Measurements from ENCODE around the gene DMTF1.
"Not testable (repeated sequence)": the region's sequence is repeated elsewhere in the genome, so short reads cannot be mapped to it uniquely, and the experiment has no call there.

The DMTF1 gene

DNA sequence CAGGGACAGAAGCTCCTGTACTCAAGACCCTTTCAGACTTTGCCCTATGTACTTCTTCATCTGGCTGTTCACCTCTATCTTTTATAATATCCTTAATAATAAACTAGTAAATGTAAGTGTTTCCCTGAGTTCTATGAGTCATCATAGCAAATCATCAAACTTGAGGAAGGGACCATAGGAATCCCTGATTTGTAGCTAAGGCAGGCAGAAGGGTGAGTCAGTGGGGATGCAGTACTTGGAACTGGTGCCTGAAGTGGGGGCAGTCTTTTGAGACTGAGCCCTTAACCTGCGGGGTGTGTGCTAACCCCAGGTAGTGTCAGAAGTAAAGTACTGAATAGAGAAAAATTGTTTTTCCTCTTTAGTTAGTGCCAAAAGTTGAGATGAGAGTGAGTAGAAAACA lies 73.4 kb downstream of the DMTF1 start:
- no peak for DNase-seq (ENCODE audit: low read depth in 2 of 2)

DNA sequence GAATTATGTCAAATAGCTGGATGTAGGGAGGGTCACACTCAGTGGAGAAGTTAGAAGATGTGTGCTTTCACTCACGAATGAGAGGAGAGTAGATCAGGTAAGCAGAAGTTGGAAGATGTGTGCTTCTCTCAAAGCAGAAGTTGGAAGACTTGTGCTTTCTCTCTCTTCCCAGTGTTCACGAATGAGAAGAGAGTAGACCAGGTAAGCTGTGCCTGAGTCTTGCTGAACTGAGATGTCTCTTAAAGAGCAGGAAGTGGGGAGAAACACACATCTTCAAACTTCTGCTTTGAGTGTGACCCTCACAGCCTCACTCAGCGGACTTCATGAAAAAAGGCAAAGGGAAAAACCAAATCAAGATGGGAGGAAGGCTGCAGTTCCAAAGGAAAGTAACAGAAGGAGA lies 74.2 kb downstream of the DMTF1 start:
- no peak for DNase-seq (ENCODE audit: low read depth in 2 of 2)

DNA sequence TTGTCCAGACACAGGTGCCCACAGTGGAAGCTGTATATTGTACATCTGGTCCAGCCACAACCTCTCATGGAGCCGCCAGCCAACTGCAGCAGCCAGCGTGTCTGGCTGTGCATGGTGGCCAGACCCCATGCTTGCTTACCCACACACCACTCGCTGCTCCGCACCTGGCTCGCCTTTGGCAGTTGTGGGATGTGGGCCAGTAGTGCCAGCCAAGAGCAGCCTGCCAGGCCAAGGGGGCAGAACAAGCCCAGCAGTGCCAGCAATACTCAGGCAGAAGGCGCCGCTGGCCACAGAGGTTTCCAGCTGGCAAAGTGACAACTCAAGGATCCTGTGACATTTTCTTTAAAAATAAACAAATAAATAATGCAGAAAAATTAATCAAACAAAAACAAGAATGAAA lies 79.0 kb downstream of the DMTF1 start:
- DNase-seq (ENCODE audit: low read depth in 2 of 2), result no peak

DNA sequence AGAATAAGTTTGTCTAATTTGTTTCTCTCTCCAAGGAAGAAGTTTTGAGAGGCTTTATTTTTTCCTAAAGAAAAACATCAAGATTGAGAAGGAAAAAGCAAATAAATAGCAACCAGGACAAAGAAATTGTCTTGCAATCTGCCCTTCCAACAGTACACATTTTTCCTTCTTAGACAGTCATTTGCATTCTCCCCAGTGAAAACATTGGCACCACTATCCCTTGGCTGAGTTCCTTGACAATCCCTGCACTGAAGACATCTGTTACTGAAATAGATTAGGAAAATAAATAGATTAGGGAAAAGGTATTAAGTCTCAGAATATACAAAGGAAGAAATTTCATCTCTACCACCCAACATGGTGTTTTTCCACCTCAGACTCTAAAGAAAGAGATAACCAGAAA lies 79.5 kb downstream of the DMTF1 start:
- DNase-seq (ENCODE audit: low read depth in 2 of 2), result no peak

DNA sequence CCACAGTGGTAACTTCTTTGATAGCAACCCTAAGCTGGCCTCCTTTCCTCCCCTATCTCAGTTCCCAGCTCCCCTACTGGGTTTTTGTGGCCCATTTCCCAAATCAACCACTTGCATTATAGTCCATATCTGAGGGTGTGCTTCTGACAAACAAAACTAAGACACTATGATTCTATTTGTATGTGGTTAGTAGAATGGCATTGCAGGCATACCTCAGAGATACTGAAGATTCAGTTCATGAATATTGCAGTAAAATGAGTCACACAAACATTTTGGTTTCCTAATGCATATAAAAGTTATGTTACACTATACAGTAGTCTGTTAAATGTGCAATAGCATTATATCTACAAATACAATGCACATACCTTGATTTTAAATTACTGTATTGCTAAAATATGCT lies 82.7 kb downstream of the DMTF1 start:
- DNase-seq (ENCODE audit: low read depth in 2 of 2), result no peak

DNA sequence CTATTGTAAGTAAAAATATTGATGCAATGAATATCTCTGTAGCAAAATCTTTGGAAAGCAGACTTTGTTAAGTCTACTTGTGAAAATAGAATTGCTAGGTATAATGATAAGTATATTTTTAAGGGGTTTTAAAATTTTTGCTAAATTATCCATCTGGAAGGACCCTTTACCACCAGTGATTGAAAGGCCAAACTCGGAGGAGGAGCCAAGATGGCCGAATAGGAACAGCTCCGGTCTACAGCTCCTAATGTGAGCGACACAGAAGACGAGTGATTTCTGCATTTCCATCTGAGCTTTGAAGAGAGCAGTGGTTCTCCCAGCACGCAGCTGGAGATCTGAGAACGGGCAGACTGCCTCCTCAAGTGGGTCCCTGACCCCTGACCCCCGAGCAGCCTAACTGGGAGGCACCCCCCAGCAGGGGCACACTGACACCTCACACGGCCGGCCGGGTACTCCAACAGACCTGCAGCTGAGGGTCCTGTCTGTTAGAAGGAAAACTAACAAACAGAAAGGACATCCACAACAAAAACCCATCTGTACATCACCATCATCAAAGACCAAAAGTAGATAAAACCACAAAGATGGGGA lies 86.3 kb downstream of the DMTF1 start:
- DNase-seq (ENCODE audit: low read depth in 2 of 2), result not testable (repeated sequence)

DNA sequence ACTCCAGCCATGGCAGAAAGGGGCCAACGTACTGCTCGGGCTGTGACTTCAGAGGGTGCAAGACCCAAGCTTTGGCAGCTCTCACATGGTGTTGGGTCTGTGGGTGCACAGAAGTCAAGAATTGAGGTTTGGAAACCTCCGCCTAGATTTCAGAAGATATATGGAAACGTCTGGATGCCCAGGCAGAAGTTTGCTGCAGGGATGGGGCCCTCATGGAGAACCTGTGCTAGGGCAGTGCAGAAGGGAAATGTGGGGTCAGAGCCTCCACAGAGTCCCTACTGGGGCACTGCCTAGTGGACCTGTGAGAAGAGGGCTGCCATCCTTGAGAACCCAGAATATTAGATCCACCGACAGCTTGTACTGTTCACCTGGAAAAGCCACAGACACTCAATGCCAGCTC lies 93.4 kb downstream of the DMTF1 start:
- DNase-seq (ENCODE audit: low read depth in 2 of 2), result not testable (repeated sequence)
